Measurements from ENCODE around the gene AOPEP.

- TF ChIP-seq, protein P1, sequence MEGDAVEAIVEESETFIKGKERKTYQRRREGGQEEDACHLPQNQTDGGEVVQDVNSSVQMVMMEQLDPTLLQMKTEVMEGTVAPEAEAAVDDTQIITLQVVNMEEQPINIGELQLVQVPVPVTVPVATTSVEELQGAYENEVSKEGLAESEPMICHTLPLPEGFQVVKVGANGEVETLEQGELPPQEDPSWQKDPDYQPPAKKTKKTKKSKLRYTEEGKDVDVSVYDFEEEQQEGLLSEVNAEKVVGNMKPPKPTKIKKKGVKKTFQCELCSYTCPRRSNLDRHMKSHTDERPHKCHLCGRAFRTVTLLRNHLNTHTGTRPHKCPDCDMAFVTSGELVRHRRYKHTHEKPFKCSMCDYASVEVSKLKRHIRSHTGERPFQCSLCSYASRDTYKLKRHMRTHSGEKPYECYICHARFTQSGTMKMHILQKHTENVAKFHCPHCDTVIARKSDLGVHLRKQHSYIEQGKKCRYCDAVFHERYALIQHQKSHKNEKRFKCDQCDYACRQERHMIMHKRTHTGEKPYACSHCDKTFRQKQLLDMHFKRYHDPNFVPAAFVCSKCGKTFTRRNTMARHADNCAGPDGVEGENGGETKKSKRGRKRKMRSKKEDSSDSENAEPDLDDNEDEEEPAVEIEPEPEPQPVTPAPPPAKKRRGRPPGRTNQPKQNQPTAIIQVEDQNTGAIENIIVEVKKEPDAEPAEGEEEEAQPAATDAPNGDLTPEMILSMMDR (IDR thresholded peaks at IDR 0.05) = no peak
- peak in 1 of 2 donors; percentile 14 for TF ChIP-seq POLR2AphosphoS5 (IDR thresholded peaks at IDR 0.05; ENCODE audit: insufficient read depth in 1 of 2, low read depth in 1 of 2)
- TF ChIP-seq POLR2A (IDR thresholded peaks at IDR 0.05) = no peak
Measured at GRCh38 chr9:95070549-95071021, 344.1 kb downstream of the AOPEP start.
